GM12801 (cell line): ENCODE data around the gene RTN4R.

Experiments
- TF ChIP-seq, protein P1 (sequence below): IDR thresholded peaks from one replicate; pipeline ENCODE4 v1.5.1; 2011; ENCODE audit warnings: control low read depth; ENCODE audit not compliant: insufficient read length; ENCODE audit errors: extremely low read depth

The RTN4R gene

DNA sequence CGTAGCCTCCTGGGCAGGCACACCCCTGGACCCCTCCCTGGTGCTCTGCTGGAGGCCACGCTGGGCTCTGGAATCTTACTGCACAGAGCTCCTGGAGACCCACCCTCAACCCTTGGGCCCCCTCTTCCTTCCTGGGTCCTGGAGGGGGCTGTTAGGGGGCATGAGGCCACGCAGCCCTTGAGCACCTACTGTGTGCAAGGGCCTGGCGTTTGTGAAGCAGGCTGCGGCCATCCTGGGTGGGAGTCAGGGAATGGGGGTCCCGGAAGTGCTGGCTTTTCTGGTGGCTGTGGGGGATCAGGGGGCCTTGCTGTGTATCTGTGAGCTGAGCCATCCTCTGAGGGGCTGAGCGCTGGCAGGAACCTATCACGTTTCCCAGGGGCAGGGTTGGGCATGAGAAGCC lies 76.3 kb downstream of the RTN4R start:
- TF ChIP-seq, protein P1, sequence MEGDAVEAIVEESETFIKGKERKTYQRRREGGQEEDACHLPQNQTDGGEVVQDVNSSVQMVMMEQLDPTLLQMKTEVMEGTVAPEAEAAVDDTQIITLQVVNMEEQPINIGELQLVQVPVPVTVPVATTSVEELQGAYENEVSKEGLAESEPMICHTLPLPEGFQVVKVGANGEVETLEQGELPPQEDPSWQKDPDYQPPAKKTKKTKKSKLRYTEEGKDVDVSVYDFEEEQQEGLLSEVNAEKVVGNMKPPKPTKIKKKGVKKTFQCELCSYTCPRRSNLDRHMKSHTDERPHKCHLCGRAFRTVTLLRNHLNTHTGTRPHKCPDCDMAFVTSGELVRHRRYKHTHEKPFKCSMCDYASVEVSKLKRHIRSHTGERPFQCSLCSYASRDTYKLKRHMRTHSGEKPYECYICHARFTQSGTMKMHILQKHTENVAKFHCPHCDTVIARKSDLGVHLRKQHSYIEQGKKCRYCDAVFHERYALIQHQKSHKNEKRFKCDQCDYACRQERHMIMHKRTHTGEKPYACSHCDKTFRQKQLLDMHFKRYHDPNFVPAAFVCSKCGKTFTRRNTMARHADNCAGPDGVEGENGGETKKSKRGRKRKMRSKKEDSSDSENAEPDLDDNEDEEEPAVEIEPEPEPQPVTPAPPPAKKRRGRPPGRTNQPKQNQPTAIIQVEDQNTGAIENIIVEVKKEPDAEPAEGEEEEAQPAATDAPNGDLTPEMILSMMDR: no peak
